H1 (cell line): ENCODE measurements around the gene MDM4. TPM values are rescaled to one million over a fixed set of nuclear protein-coding genes. Genes with fewer than 3 reads are reported as not detected.

Source experiments
- CTCF ChIA-PET: fragments of 300-600 bp; sonication (Branson Sonifier 250); formaldehyde crosslinking; loops from one replicate; lab custom pipeline; 2021; ENCODE audit not compliant: partially characterized antibody; lab: Charles Lee
- POLR2A ChIA-PET: fragments of 300-600 bp; sonication (Branson Sonifier 250); formaldehyde crosslinking; loops from one replicate; lab custom pipeline; 2021; ENCODE audit warnings: inconsistent platforms; ENCODE audit not compliant: partially characterized antibody; lab: Charles Lee
- DNase-seq, 2 experiments: peaks; one replicate each; pipeline versions ENCODE4 v3.0.0 to v3.0.0-alpha.2; 2010 to 2022; ENCODE audit warnings: low spot score in 2 of 2, low read depth in 1 of 2, mixed read lengths in 1 of 2
- FAIRE-seq: peaks from 2 replicates; lab custom pipeline; 2011; peaks lifted over from hg19 to GRCh38; lab: Jason Lieb, UNC
- H2AFZ ChIP-seq: 2 replicates; pipeline ENCODE4 v1.8.1; 2012; ENCODE audit warnings: low read length, inconsistent platforms
- H2AK5ac ChIP-seq: 2 replicates; pipeline ENCODE4 v1.6.1; 2013; ENCODE audit warnings: low read depth, low read length
- H2BK120ac ChIP-seq: replicated peaks from 2 replicates; pipeline ENCODE3; 2013; ENCODE audit warnings: low read depth, low read length, inconsistent platforms
- H2BK12ac ChIP-seq: 2 replicates; pipeline ENCODE4 v1.6.1; 2013; ENCODE audit warnings: low read depth, low read length
- H2BK15ac ChIP-seq: 2 replicates; pipeline ENCODE4 v1.6.1; 2013; ENCODE audit warnings: low read length
- H2BK20ac ChIP-seq: 2 replicates; pipeline ENCODE4 v1.6.1; 2013; ENCODE audit warnings: low read length
- H2BK5ac ChIP-seq: 2 replicates; pipeline ENCODE4 v1.6.1; 2013; ENCODE audit warnings: low read depth, low read length
- H3K14ac ChIP-seq: 2 replicates; pipeline ENCODE4 v1.6.1; 2013; ENCODE audit warnings: inconsistent platforms; ENCODE audit not compliant: insufficient read length
- H3K18ac ChIP-seq: 2 replicates; pipeline ENCODE4 v1.6.1; 2013; ENCODE audit warnings: low read length; ENCODE audit errors: extremely low read depth
- H3K23ac ChIP-seq: 2 replicates; pipeline ENCODE4 v1.6.1; 2013; ENCODE audit warnings: inconsistent platforms; ENCODE audit not compliant: insufficient read length
- H3K23me2 ChIP-seq: 2 replicates; pipeline ENCODE4 v1.6.1; 2013; ENCODE audit warnings: low read depth, low read length
- H3K27ac ChIP-seq: 2 replicates; pipeline ENCODE4 v1.6.1; 2011; ENCODE audit warnings: low read depth, low read length, inconsistent platforms
- H3K27me3 ChIP-seq, 4 experiments: replicated peaks in 1 of 4; 1 replicate in 1 of 4; 2 replicates in 3 of 4; pipeline versions ENCODE4 v1.6.1 to v1.8.1; 2011 to 2013; ENCODE audit warnings: low read length in 3 of 4, mild to moderate bottlenecking in 3 of 4, inconsistent platforms in 2 of 4, mixed read lengths in 2 of 4, moderate library complexity in 1 of 4; ENCODE audit not compliant: control insufficient read depth in 3 of 4, insufficient read depth in 3 of 4; ENCODE audit errors: extremely low read depth in 1 of 4
- H3K36me3 ChIP-seq, 4 experiments: 2 replicates each; pipeline versions ENCODE4 v1.6.1 to v1.8.1; 2011 to 2013; ENCODE audit warnings: mild to moderate bottlenecking in 4 of 4, low read length in 3 of 4, moderate library complexity in 2 of 4, control low read depth in 1 of 4, inconsistent platforms in 1 of 4; ENCODE audit not compliant: insufficient read depth in 4 of 4, control insufficient read depth in 2 of 4
- H3K4ac ChIP-seq: replicated peaks from 2 replicates; pipeline ENCODE3; 2013; ENCODE audit warnings: low read length, low read depth, mixed read lengths, inconsistent platforms; ENCODE audit not compliant: insufficient read length
- H3K4me1 ChIP-seq, 4 experiments: replicated peaks in 1 of 4; 1 replicate in 1 of 4; 2 replicates in 3 of 4; pipeline versions ENCODE4 v1.6.1 to v1.8.1; 2011 to 2013; ENCODE audit warnings: low read length in 3 of 4, inconsistent platforms in 2 of 4, mixed read lengths in 1 of 4; ENCODE audit not compliant: insufficient read depth in 4 of 4, control insufficient read depth in 3 of 4
- H3K4me2 ChIP-seq, 2 experiments: 2 replicates each; pipeline versions ENCODE4 v1.6.1 to v1.8.1; 2011 to 2013; ENCODE audit warnings: low read depth in 2 of 2, low read length in 2 of 2, control low read depth in 1 of 2, inconsistent platforms in 1 of 2, mild to moderate bottlenecking in 1 of 2; ENCODE audit not compliant: insufficient read depth in 1 of 2
- H3K4me3 ChIP-seq, 4 experiments: fragments of 200-600, 300-600 bp in 1 of 4; sonication (generic), shearing (Covaris generic), sonication (Bioruptor Twin) in 1 of 4; 2 replicates each; pipeline versions ENCODE4 v1.5.1 to v1.8.1; 2011 to 2016; ENCODE audit warnings: low read length in 4 of 4, low read depth in 3 of 4, control low read depth in 2 of 4, inconsistent platforms in 2 of 4, mild to moderate bottlenecking in 2 of 4, mixed read lengths in 1 of 4, moderate library complexity in 1 of 4; ENCODE audit not compliant: insufficient read depth in 2 of 4; ENCODE audit errors: extremely low read depth in 1 of 4
- H3K56ac ChIP-seq: replicated peaks from 2 replicates; pipeline ENCODE3; 2013; ENCODE audit warnings: low read depth, mild to moderate bottlenecking, mixed read lengths, low read length, inconsistent platforms; ENCODE audit not compliant: insufficient read length
- H3K79me1 ChIP-seq: 2 replicates; pipeline ENCODE4 v1.6.1; 2013; ENCODE audit warnings: low read depth, low read length, control low read depth
- H3K79me2 ChIP-seq, 2 experiments: 2 replicates each; pipeline versions ENCODE4 v1.6.1 to v1.8.1; 2012 to 2013; ENCODE audit warnings: low read length in 2 of 2, mild to moderate bottlenecking in 2 of 2, inconsistent platforms in 1 of 2; ENCODE audit not compliant: insufficient read depth in 2 of 2, control insufficient read depth in 1 of 2
- H3K9ac ChIP-seq, 4 experiments: replicated peaks in 1 of 4; 1 replicate in 1 of 4; 2 replicates in 3 of 4; pipeline versions ENCODE4 v1.6.1 to v1.8.1; 2011 to 2013; ENCODE audit warnings: low read depth in 3 of 4, low read length in 3 of 4, control low read depth in 2 of 4, mild to moderate bottlenecking in 2 of 4, moderate library complexity in 2 of 4, inconsistent platforms in 1 of 4; ENCODE audit errors: extremely low read depth in 1 of 4
- H3K9me3 ChIP-seq, 2 experiments: 2 replicates each; pipeline versions ENCODE4 v1.6.1 to v1.8.1; 2012 to 2013; ENCODE audit warnings: mild to moderate bottlenecking in 2 of 2, moderate library complexity in 2 of 2, control low read depth in 1 of 2, inconsistent platforms in 1 of 2, low read depth in 1 of 2, low read length in 1 of 2, mixed read lengths in 1 of 2; ENCODE audit not compliant: insufficient read depth in 2 of 2
- H4K20me1 ChIP-seq, 2 experiments: replicated peaks in 1 of 2; 2 replicates each; pipeline versions ENCODE3 to v1.8.1; 2011 to 2013; ENCODE audit warnings: inconsistent platforms in 2 of 2, low read length in 2 of 2, mild to moderate bottlenecking in 1 of 2; ENCODE audit not compliant: insufficient read depth in 2 of 2, control insufficient read depth in 1 of 2
- H4K5ac ChIP-seq: 2 replicates; pipeline ENCODE4 v1.6.1; 2013; ENCODE audit warnings: low read length, low read depth, mixed read lengths, inconsistent platforms; ENCODE audit not compliant: insufficient read length
- H4K8ac ChIP-seq: 2 replicates; pipeline ENCODE4 v1.8.0; 2013; ENCODE audit warnings: mild to moderate bottlenecking, moderate library complexity, low read length, inconsistent platforms; ENCODE audit not compliant: insufficient read depth; ENCODE audit errors: extremely low read depth
- H4K91ac ChIP-seq: replicated peaks from 2 replicates; pipeline ENCODE3; 2013; ENCODE audit warnings: low read length, mixed read lengths, inconsistent platforms; ENCODE audit not compliant: insufficient read length
- ASH2L ChIP-seq: fragments of 200-600, 300-600 bp; sonication (generic); IDR thresholded peaks from one replicate; pipeline ENCODE4 v1.7.1; 2017; ENCODE audit warnings: low read length
- BACH1 ChIP-seq: IDR thresholded peaks from 2 replicates; pipeline ENCODE4 v1.6.1; 2012; ENCODE audit warnings: low read length, improper control_type of control experiment
- EGR1 ChIP-seq: IDR thresholded peaks from 2 replicates; pipeline ENCODE4 v1.6.1; 2011; ENCODE audit warnings: low read depth, low read length, borderline replicate concordance
- GABPA ChIP-seq: IDR thresholded peaks from 2 replicates; pipeline ENCODE4 v1.6.1; 2011; ENCODE audit warnings: mild to moderate bottlenecking, low read length, moderate library complexity, borderline replicate concordance; ENCODE audit not compliant: insufficient read depth
- HDAC6 ChIP-seq: IDR thresholded peaks from one replicate; pipeline ENCODE4 v1.7.1; 2012; ENCODE audit warnings: low read depth, mild to moderate bottlenecking, inconsistent platforms, low read length, moderate library complexity
- JUN ChIP-seq: IDR thresholded peaks from 2 replicates; pipeline ENCODE4 v1.6.1; 2011; ENCODE audit warnings: low read depth, mild to moderate bottlenecking, improper control_type of control experiment, low read length
- NRF1 ChIP-seq: IDR thresholded peaks from 2 replicates; pipeline ENCODE4 v1.6.1; 2011; ENCODE audit warnings: mild to moderate bottlenecking, low read depth, low read length, improper control_type of control experiment
- POLR2A ChIP-seq, 2 experiments: IDR thresholded peaks; 1 replicate in 1 of 2; 2 replicates in 1 of 2; pipeline ENCODE4 v1.6.1; 2011; ENCODE audit warnings: low read depth in 2 of 2, low read length in 2 of 2, mild to moderate bottlenecking in 2 of 2; ENCODE audit errors: control extremely low read depth in 1 of 2
- POLR2AphosphoS5 ChIP-seq: IDR thresholded peaks from 2 replicates; pipeline ENCODE4 v1.6.1; 2011; ENCODE audit warnings: low read depth, low read length
- RAD21 ChIP-seq, 2 experiments: IDR thresholded peaks in 1 of 2; conservative IDR thresholded peaks in 1 of 2; 2 replicates each; pipeline ENCODE4 v1.6.1; 2011; ENCODE audit warnings: low read depth in 2 of 2, low read length in 2 of 2, improper control_type of control experiment in 1 of 2, inconsistent platforms in 1 of 2, mild to moderate bottlenecking in 1 of 2, moderate library complexity in 1 of 2
- RXRA ChIP-seq: IDR thresholded peaks from 2 replicates; pipeline ENCODE4 v1.6.1; 2011; ENCODE audit warnings: low read depth, mild to moderate bottlenecking, low read length, moderate library complexity; ENCODE audit not compliant: insufficient read depth
- SIN3A ChIP-seq, 2 experiments: IDR thresholded peaks in 1 of 2; conservative IDR thresholded peaks in 1 of 2; 2 replicates each; pipeline ENCODE4 v1.6.1; 2011 to 2012; ENCODE audit warnings: low read length in 2 of 2, improper control_type of control experiment in 1 of 2, low read depth in 1 of 2, mild to moderate bottlenecking in 1 of 2
- SIRT6 ChIP-seq: IDR thresholded peaks from one replicate; pipeline ENCODE4 v1.7.1; 2012; ENCODE audit warnings: low read length, inconsistent platforms
- WGBS, 2 experiments: shearing (Covaris generic) in 1 of 2; methylation state at CpG; one replicate each; pipeline versions ENCODE4 v1.1.6 to v1.1.7; 2013 to 2015; ENCODE audit warnings: low lambda C conversion rate in 2 of 2, mixed read lengths in 2 of 2, inconsistent platforms in 1 of 2, low coverage in 1 of 2, missing lambda C conversion rate in 1 of 2; ENCODE audit not compliant: insufficient replicate concordance in 2 of 2, insufficient coverage in 1 of 2, insufficient read length in 1 of 2; ENCODE audit errors: extremely low coverage in 1 of 2, missing lambda C conversion rate in 1 of 2; 5-methylcytosine and 5-hydroxymethylcytosine counted together
- polyA plus RNA-seq, 7 experiments: library from polyadenylated mRNA; depleted of rRNA in 3 of 7; stranded (reverse) in 5 of 7; unstranded in 2 of 7; fragments of >200 nt in 5 of 7; fragments of 200-250 nt in 2 of 7; gene quantifications; 1 replicate in 5 of 7; 2 replicates in 1 of 7; 4 replicates in 1 of 7; pipeline versions ENCODE4 v1.2.1 to v1.2.3, GENCODE V29; 2011 to 2013; ENCODE audit warnings: missing spikeins in 2 of 7, mixed read lengths in 2 of 7
- total RNA-seq: library from RNA; stranded (reverse); fragmentation: NEBNext Ultra II Directional; extraction: Animal tissue kit (Norgen Biotek cat#: 25700); gene quantifications from 2 replicates; pipeline ENCODE4 v1.2.1, GENCODE V29; 2021
- TF ChIP-seq, protein P1 (sequence below): IDR thresholded peaks from 2 replicates; pipeline ENCODE4 v1.6.1; 2011; ENCODE audit warnings: low read length, improper control_type of control experiment

The MDM4 gene
- total and polyA plus RNA-seq, 2 of the 8 experiments (the other 6 are each of a cell fraction or from before 2014, with no cell fraction given) = 10.8 to 84.9 TPM

DNA sequence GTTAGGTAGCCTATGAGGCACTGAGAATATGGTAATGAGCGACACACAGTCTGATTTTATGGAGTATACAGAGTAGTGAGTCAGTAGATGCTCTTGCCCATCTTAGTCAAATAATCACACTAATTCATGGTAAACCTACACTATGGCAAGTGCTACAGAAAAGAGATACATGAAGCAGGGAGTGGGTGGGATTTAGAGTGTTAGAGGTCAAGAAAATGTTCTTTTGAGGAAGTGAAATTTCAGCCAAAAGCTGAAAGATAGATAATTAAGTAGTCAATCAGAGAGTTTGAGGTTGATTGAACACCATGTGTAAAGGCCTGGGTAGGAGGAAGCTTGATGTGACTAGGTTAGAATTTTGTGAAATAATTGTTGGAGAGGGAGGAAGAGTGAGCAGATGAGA is 14.7 kb downstream of the MDM4 start:
- FAIRE-seq (no peak), DNase-seq (no peak)
- Histone ChIP-seq H3K4me3 (no peak overlapping the region), H3K4me2 (no peak overlapping the region), H2AK5ac (no peak overlapping the region), H2BK12ac (no peak overlapping the region), H4K8ac (no peak overlapping the region), H3K79me2 (no peaks in the 10 kb centered on the region), H3K14ac (no peak overlapping the region), H3K23ac (no peak overlapping the region), H4K20me1 (peaks cover 0 to 4% of the 10 kb centered on the region in 2 experiments), H2BK120ac (no peak overlapping the region), H3K4me1 (no peaks in the 10 kb centered on the region), H3K23me2 (no peaks in the 10 kb centered on the region), H3K36me3 (peaks cover 26 to 62% (median 31%) of the 10 kb centered on the region in 4 experiments), H3K56ac (no peak overlapping the region), H2BK15ac (no peak overlapping the region), H4K91ac (no peak overlapping the region), H3K18ac (no peak overlapping the region), H4K5ac (no peak overlapping the region), H2BK20ac (no peak overlapping the region), H3K9ac (no peak overlapping the region), H3K27ac (no peak overlapping the region), H3K4ac (no peak overlapping the region), H3K79me1 (no peaks in the 10 kb centered on the region), H2BK5ac (no peak overlapping the region), H2AFZ (no peak overlapping the region), H3K9me3 (no peaks in the 10 kb centered on the region), H3K27me3 (no peaks in the 10 kb centered on the region)
- TF ChIP-seq ASH2L (no peak), BACH1 (no peak), RXRA (no peak), SIRT6 (no peak), POLR2A (IDR thresholded peaks at IDR 0.05; ENCODE audit: control extremely low read depth in 1 of 2, low read depth in 2 of 2, low read length in 2 of 2) (no peak), EGR1 (no peak), HDAC6 (no peak), JUN (no peak), SIN3A (conservative IDR thresholded peaks at IDR 0.05 in 1 of 2, IDR thresholded peaks at IDR 0.05 in 1 of 2; ENCODE audit: low read depth in 1 of 2, low read length in 2 of 2) (no peak), POLR2AphosphoS5 (no peak), RAD21 (IDR thresholded peaks at IDR 0.05 in 1 of 2, conservative IDR thresholded peaks at IDR 0.05 in 1 of 2; ENCODE audit: low read depth in 2 of 2, low read length in 2 of 2) (no peak), GABPA (no peak), NRF1 (no peak)
- TF ChIP-seq, protein P1, sequence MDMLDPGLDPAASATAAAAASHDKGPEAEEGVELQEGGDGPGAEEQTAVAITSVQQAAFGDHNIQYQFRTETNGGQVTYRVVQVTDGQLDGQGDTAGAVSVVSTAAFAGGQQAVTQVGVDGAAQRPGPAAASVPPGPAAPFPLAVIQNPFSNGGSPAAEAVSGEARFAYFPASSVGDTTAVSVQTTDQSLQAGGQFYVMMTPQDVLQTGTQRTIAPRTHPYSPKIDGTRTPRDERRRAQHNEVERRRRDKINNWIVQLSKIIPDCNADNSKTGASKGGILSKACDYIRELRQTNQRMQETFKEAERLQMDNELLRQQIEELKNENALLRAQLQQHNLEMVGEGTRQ = no peak
- 91% methylated on average over 1 of the region's 1 CpG; no CpG with 5 or more reads in 1 of the 2 experiments for WGBS, 2 experiments
- ChIA-PET CTCF (interaction anchor here (0.9 to 2.6 kb wide), 3 partner anchors 9 to 35 kb away, joined by 3 to 8 read pairs (median 4); no protein-coding TSS in a partner anchor), POLR2A (interaction anchor here (0.8 kb wide), 1 partner anchor 8 kb away, joined by 3 read pairs; no protein-coding TSS in a partner anchor)
